Vagina (tissue), 2 donors: ENCODE measurements around the gene IGF2BP1.

Experiments used
- CTCF ChIP-seq, 3 experiments: fragments of 450-650 bp in 2 of 3; fragments of 200-600 bp in 1 of 3; sonication (generic) in 1 of 3; IDR thresholded peaks; one replicate each; pipeline ENCODE4 v1.5.1; 2017 to 2019; ENCODE audit warnings: antibody characterized with exemption in 3 of 3, mild to moderate bottlenecking in 2 of 3, moderate library complexity in 2 of 3
- POLR2A ChIP-seq, 2 donors: fragments of 450-650 bp; IDR thresholded peaks; one replicate each; pipeline ENCODE4 v1.6.1; 2017; ENCODE audit warnings: antibody characterized with exemption in 2 of 2, mild to moderate bottlenecking in 2 of 2, moderate library complexity in 2 of 2

GRCh38 chr17:49035470-49036269 lies 38.5 kb downstream of the IGF2BP1 start:
- peak; percentile 58 to 73 (median 62) for TF ChIP-seq CTCF (IDR thresholded peaks at IDR 0.05)
- TF ChIP-seq POLR2A (IDR thresholded peaks at IDR 0.05): no peak
